HG02943 (cell line): ENCODE data around the gene NCKAP1.
A peak's percentile ranks its signal among the peaks of the same experiment; 100 is the strongest.
"Not testable (repeated sequence)": the region's sequence is repeated elsewhere in the genome, so short reads cannot be mapped to it uniquely, and the experiment has no call there.

Source experiments
- ATAC-seq: cut with Tn5 transposase; IDR thresholded peaks from one replicate; pipeline ENCODE4 v1.9.1; 2021; ENCODE audit warnings: mild to moderate bottlenecking, low read depth, moderate library complexity; ENCODE audit not compliant: unreplicated experiment

The NCKAP1 gene

DNA sequence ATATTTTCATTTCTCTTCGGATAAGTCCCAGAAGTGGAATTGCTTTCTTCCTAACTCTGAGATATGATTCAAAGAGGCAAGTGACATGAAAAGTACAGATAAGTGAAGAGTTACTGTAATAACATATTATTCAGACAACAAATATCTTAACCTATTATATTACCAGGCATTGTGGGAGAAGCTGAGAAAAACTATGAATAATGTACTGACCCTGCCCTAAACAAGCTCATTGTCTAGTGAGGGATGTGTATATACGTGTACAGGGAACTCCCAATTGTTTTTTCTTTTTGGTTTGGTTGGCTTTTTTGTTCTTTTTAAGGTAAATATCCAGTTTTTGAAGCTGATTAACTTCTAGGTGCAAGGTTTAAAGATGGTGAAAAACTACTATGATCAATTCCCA lies 26.5 kb downstream of the NCKAP1 start:
- ATAC-seq: no peak

DNA sequence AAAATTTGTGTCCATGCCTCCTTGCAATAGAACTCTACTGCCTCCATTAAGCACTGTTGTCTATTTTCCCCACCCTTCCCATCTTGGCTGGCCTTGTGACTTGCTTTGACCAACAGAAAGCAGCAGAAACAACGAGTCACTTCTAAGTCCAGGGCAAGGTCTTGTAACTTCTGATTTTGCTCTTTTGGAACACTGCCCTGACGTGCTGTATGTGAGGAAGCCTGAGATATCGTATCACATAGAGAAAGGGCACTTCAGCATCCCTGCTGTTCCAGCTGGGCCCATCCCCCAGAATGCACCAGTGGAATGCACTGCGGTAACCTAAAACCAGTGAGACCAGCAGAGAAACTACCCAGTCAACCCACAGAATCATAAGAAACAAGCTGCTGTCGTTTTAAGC lies 28.1 kb downstream of the NCKAP1 start:
- no peak for ATAC-seq

DNA sequence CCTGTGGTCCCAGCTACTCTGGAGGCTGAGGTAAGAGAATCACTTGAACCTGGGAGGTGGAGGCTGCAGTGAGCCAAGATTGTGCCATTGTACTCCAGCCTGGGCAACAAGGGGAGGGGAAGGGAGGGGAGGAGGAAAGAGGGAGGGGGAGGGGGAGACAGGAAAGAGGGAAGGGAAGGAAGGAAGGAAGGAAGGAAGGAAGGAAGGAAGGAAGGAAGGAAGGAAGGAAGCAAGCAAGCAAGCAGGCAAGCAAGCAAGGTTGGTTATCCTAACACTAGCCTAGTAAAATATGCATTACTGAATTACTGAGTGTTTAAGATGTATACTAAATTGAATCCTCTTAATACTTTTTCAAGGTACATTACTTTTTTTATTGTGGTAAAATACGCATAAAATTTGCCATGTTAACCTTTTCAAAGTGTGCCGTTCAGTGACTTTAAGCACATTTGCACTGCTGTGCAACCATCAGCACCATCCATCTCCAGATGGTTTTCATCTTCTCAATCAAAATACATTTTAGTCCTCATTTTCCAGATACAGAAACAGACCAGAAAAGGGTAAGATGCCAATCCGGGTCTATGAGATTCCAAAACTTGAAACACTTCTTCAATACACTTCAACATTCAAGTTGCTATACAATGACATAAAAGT lies 28.9 kb downstream of the NCKAP1 start:
- ATAC-seq: no peak

- no peak for ATAC-seq
Observed at GRCh38 chr2:183001948-183002347, 36.3 kb downstream of the NCKAP1 start.

GRCh38 chr2:183000846-183001245 lies 37.4 kb downstream of the NCKAP1 start:
- ATAC-seq: no peak

GRCh38 chr2:182999348-183000028 lies 38.8 kb downstream of the NCKAP1 start:
- ATAC-seq: no peak

- no peak for ATAC-seq
Observed at GRCh38 chr2:182994228-182994912, 43.9 kb downstream of the NCKAP1 start.

GRCh38 chr2:182982941-182983340 lies 55.3 kb downstream of the NCKAP1 start:
- ATAC-seq: no peak

GRCh38 chr2:182981475-182981874 lies 56.8 kb downstream of the NCKAP1 start:
- not testable (repeated sequence) for ATAC-seq

DNA sequence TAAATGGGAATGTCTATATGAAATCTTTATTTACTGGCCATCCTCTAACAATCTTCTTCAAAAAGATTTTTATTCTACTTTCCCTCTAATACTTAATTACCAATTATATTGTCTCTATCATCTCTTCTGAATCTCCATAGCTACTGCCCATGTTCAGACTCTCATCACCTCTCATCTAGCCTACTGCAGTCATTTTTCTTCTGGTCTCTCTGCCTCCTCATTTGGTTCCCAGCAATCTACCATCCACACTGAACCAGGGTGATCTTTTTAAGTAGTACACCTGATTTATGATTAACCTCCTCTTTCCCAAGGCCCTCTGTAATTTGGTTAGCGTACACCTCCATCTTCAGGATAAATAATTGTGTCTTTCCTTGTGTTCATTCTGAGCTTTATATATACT lies 57.6 kb downstream of the NCKAP1 start:
- ATAC-seq: no peak

DNA sequence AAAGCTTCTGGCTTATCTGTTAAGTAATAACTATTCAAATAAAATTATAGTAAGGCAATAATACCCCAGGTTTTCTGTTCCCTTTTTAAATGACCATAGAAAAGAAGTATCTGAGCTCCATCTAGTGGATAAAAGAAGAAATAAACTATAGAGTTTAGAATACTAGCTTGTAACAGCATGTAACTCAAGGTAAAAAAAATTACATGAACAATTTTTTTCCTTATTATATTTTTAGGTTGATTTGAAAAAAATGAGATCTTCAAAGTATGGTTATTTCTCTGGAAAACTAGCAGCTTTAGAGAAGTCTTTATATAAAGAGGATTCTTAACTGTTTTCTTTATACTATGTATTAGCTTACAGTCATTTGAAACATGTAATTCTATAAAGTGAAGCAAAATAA lies 58.1 kb downstream of the NCKAP1 start:
- ATAC-seq: peak; percentile 61

GRCh38 chr2:182977463-182977862 lies 60.8 kb downstream of the NCKAP1 start:
- ATAC-seq: peak; percentile 81

DNA sequence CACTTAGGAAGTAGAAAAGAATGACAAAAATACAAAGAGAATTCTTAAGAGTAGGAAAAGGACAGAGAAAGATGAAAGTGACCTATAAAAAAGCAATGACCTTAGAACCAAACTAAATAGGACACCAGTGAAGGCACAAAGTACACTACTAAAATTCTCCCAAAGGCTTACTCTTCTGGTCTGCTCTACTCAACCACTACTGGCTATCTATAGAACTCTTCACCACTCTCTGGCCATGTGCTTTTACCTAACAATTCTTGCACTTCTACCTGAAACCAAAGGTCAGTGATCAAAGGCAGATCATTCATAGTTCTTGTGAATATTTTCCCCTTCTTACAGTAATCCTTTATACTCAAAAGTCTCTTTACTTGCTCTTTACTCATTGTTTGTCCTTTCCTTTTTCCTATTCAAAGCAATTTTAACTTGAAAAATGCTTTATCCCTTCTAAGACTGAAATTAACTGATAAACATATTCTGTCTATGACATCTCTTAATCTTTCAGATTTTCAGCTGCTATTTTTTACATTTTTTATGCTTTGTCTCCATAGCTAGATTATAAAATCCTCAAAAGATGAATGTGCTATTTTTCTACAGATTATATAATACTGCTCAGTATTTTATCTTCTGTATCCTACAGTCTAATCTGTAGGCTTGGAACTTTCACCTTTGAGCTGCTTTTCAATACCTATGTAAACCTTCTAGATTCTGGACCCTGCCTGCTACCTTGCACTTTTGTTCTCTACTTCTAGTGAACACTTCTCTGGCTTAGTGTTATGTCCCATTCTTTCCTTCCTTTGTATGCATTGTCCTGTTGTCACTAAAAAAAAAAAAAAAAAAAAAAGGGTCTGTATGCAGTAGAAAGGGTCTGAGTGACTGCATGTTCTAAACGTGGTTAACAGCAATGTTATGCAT lies 64.6 kb downstream of the NCKAP1 start:
- no peak for ATAC-seq

- no peak for ATAC-seq
Observed at GRCh38 chr2:182972548-182972942, 65.7 kb downstream of the NCKAP1 start.

- peak; percentile 73 for ATAC-seq
Observed at GRCh38 chr2:182971820-182972547, 66.3 kb downstream of the NCKAP1 start.

- ATAC-seq: no peak
Observed at GRCh38 chr2:182970486-182970885, 67.8 kb downstream of the NCKAP1 start.

DNA sequence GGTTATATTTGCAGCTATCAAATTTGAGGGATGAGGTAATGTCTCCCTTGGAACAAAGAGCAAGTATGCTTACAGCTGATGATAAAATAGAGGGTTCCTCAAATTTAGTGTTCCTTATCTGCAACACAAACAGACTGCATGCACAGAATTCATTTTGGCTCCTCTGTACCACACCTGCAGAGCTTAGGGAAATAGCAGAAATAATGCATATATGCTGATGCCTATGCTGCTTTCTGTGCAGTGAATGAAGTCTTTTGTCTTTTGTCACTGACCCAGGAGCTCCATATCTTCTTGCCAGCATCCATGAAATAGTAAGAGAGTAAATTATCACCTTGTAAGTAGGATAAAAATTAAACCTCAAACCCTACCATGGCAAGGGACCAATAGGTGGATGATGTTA lies 69.8 kb downstream of the NCKAP1 start:
- ATAC-seq: no peak

DNA sequence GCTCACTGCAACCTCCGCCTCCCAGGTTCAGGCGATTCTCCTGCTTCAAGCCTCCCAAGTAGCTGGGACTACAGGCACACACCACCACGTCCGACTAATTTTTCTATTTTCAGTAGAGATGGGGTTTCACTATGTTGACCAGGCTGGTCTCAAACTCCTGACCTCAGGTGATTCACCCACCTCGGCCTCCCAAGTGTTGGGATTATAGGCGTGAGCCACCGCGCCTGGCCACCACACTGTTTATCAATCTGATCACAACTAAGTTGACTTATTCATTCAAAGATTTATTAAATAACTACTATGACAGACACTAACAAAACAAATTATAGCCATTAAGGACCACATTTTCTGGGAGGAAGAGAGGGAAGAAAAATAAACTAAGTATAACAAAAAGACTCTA lies 71.9 kb downstream of the NCKAP1 start:
- ATAC-seq: not testable (repeated sequence)

- no peak for ATAC-seq
Observed at GRCh38 chr2:182962641-182963040, 75.6 kb downstream of the NCKAP1 start.

DNA sequence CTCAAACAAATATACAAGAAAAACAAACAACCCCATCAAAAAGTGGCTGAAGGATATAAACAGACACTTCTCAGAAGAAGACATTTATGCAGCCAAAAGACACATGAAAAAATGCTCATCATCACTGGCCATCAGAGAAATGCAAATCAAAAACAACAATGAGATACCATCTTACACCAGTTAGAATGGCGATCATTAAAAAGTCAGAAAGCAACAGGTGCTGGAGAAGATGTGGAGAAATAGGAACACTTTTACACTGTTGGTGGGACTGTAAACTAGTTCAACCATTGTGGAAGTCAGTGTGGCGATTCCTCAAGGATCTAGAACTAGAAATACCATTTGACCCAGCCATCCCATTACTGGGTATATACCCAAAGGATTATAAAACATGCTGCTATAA lies 77.4 kb downstream of the NCKAP1 start:
- ATAC-seq: not testable (repeated sequence)
